ENCODE results near the gene ANAPC16.
"Not testable (repeated sequence)": the region's sequence is repeated elsewhere in the genome, so short reads cannot be mapped to it uniquely, and the experiment has no call there.

Gene ANAPC16

GRCh38 chr10:72263613-72264241, 47.9 kb downstream of the ANAPC16 start:
- DNase-seq (ENCODE audit: low spot score) = no peak

- no peak for DNase-seq (ENCODE audit: low spot score)
Observed at GRCh38 chr10:72264536-72264935, 48.7 kb downstream of the ANAPC16 start.

- no peak for DNase-seq (ENCODE audit: low spot score)
Observed at GRCh38 chr10:72265508-72265907, 49.7 kb downstream of the ANAPC16 start.

GRCh38 chr10:72265990-72266865, 50.4 kb downstream of the ANAPC16 start:
- no peak for DNase-seq (ENCODE audit: low spot score)

- no peak for DNase-seq (ENCODE audit: low spot score)
Observed at GRCh38 chr10:72267381-72267780, 51.6 kb downstream of the ANAPC16 start.

- DNase-seq (ENCODE audit: low spot score) = no peak
Observed at GRCh38 chr10:72267819-72268399, 52.1 kb downstream of the ANAPC16 start.

- DNase-seq (ENCODE audit: low spot score) = not testable (repeated sequence)
Observed at GRCh38 chr10:72268475-72269200, 52.8 kb downstream of the ANAPC16 start.

GRCh38 chr10:72270607-72271281, 54.9 kb downstream of the ANAPC16 start:
- DNase-seq (ENCODE audit: low spot score) = no peak

GRCh38 chr10:72272689-72273409, 57.0 kb downstream of the ANAPC16 start:
- DNase-seq (ENCODE audit: low spot score) = peak; percentile 85

- DNase-seq (ENCODE audit: low spot score) = peak; percentile 97
Observed at GRCh38 chr10:72273410-72274212, 57.8 kb downstream of the ANAPC16 start, which contains the start of gene DDIT4. Gene DDIT4 (plus strand): TSS chr10:72273924. CDS start chr10:72274217, 293 bp downstream.

- no peak for DNase-seq (ENCODE audit: low spot score)
Observed at GRCh38 chr10:72274213-72274729, 58.5 kb downstream of the ANAPC16 start.

GRCh38 chr10:72274730-72275350, 59.0 kb downstream of the ANAPC16 start:
- DNase-seq (ENCODE audit: low spot score) = peak; percentile 80

GRCh38 chr10:72275351-72276012, 59.7 kb downstream of the ANAPC16 start:
- no peak for DNase-seq (ENCODE audit: low spot score)

- no peak for DNase-seq (ENCODE audit: low spot score)
Observed at GRCh38 chr10:72276013-72276387, 60.2 kb downstream of the ANAPC16 start.

GRCh38 chr10:72276421-72277339, 60.9 kb downstream of the ANAPC16 start:
- DNase-seq (ENCODE audit: low spot score) = no peak

- DNase-seq (ENCODE audit: low spot score) = no peak
Observed at GRCh38 chr10:72277340-72277995, 61.7 kb downstream of the ANAPC16 start.

GRCh38 chr10:72277996-72278667, 62.3 kb downstream of the ANAPC16 start:
- DNase-seq (ENCODE audit: low spot score) = no peak
